AG10803 (cell line): ENCODE measurements around the gene HMGCL.

Source experiments
- DNase-seq: peaks from one replicate; pipeline ENCODE4 v3.0.0; 2010; ENCODE audit warnings: low read depth
- H3K4me3 ChIP-seq: 2 replicates; pipeline ENCODE4 v1.5.1; 2011; ENCODE audit warnings: mild to moderate bottlenecking, low read length, control low read depth
- TF ChIP-seq, protein P1 (sequence below): conservative IDR thresholded peaks from 2 replicates; pipeline ENCODE4 v1.5.1; 2011; ENCODE audit warnings: mild to moderate bottlenecking, low read length, control low read depth, inconsistent platforms

The HMGCL gene

GRCh38 chr1:23768733-23769132, 56.5 kb downstream of the HMGCL start:
- H3K4me3 ChIP-seq = no peak overlapping the region
- TF ChIP-seq, protein P1, sequence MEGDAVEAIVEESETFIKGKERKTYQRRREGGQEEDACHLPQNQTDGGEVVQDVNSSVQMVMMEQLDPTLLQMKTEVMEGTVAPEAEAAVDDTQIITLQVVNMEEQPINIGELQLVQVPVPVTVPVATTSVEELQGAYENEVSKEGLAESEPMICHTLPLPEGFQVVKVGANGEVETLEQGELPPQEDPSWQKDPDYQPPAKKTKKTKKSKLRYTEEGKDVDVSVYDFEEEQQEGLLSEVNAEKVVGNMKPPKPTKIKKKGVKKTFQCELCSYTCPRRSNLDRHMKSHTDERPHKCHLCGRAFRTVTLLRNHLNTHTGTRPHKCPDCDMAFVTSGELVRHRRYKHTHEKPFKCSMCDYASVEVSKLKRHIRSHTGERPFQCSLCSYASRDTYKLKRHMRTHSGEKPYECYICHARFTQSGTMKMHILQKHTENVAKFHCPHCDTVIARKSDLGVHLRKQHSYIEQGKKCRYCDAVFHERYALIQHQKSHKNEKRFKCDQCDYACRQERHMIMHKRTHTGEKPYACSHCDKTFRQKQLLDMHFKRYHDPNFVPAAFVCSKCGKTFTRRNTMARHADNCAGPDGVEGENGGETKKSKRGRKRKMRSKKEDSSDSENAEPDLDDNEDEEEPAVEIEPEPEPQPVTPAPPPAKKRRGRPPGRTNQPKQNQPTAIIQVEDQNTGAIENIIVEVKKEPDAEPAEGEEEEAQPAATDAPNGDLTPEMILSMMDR = no peak
- DNase-seq = no peak

DNA sequence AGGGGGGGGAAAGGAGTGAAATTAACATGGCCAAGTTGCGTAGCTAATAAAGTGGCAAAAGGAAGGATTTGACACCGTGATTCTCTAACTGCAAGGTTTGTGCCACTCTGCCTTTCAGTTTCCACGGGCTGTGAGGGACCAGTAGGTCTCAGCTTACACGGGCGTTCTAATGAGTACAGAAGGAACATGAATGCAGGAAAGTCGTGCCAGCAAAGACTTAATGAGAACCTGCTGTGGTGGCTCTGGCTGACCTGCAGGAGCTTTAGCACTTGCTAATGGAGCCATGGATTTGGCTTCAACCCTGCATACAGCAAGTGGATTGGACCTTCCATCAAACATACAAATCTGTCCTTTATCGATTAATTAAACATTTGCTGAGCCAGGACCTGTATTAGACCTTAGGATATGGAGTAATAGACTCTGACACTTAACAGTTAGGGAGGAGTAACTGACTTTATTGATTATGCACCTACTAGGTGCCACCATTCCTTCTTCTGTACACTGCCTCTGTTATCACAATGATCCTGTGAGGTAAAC, 62.1 kb downstream of the HMGCL start:
- no peak overlapping the region for H3K4me3 ChIP-seq
- DNase-seq = peak; percentile 68
- TF ChIP-seq, protein P1 = no peak

GRCh38 chr1:23759277-23759676, 66.0 kb downstream of the HMGCL start:
- TF ChIP-seq, protein P1 = no peak
- no peak for DNase-seq

DNA sequence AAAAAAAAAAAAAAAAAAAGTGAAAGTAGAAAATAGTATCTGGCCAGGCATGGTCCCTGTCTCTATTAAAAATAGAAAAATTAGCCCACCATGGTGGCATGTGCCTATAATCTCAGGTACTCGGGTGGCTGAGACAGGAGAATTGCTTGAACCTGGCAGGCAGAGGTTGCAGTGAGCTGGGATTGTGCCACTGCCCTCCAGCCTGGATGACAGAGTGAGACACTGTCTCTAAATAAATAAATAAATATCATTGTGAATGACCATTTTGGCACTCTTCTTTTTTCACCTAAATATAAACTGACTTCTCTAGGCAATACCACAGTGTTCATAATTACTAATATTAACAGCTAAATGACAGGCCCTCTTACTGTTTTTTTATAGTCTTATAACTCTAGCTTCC, 67.4 kb downstream of the HMGCL start:
- TF ChIP-seq, protein P1 = no peak
- H3K4me3 ChIP-seq = no peak overlapping the region
- no peak for DNase-seq

More at GRCh38 chr1:23759277-23759676, 66.0 kb downstream of the HMGCL start:
- no peak overlapping the region for H3K4me3 ChIP-seq

DNA sequence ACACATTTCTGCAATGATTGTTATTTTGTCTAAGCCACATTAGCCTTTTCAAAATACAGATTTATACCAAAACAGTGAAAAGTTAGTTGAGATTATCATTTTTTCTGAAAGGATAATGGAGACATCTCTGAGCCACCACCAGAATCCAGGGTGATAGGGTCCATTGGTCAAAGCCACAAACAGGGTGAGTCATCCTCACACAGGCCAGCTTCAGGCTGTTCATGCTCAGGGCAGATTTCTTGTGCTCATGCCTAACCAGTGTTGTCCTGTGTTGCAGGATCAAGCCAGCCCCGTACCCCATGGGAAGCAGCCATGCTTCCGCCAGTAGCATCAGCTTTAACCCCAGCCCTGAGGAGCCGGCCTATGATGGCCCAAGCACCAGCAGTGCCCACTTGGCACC, 68.6 kb downstream of the HMGCL start:
- TF ChIP-seq, protein P1 = no peak
- DNase-seq = peak; percentile 53
- no peak overlapping the region for H3K4me3 ChIP-seq

GRCh38 chr1:23752909-23753308, 72.3 kb downstream of the HMGCL start:
- no peak overlapping the region for H3K4me3 ChIP-seq
- TF ChIP-seq, protein P1 = no peak
- DNase-seq = no peak
